HepG2 (cell line): ENCODE data around the gene GPATCH2. TPM values are rescaled to one million over a fixed set of nuclear protein-coding genes. Genes with fewer than 3 reads are reported as not detected.
A peak's percentile ranks its signal among the peaks of the same experiment; 100 is the strongest.

Experiments used
- AKAP8 ChIP-seq: sonication (generic); formaldehyde crosslinking; IDR thresholded peaks from 2 replicates; pipeline ENCODE4 v1.5.1; 2020; ENCODE audit warnings: mild to moderate bottlenecking, missing genetic modification reagents
- DNMT3B ChIP-seq: conservative IDR thresholded peaks from 2 replicates; pipeline ENCODE4 v1.6.1; 2016; ENCODE audit warnings: missing biosample characterization, control low read depth
- DZIP1 ChIP-seq: sonication (generic); formaldehyde crosslinking; IDR thresholded peaks from 2 replicates; pipeline ENCODE4 v1.5.0; 2020; ENCODE audit warnings: mild to moderate bottlenecking, missing genetic modification reagents
- KLF12 ChIP-seq: sonication (generic); formaldehyde crosslinking; IDR thresholded peaks from 2 replicates; pipeline ENCODE4 v1.4.0; 2020; ENCODE audit warnings: missing genetic modification reagents, borderline replicate concordance
- MAFG ChIP-seq: sonication (generic); formaldehyde crosslinking; IDR thresholded peaks from 2 replicates; pipeline ENCODE4 v1.5.1; 2020; ENCODE audit warnings: mild to moderate bottlenecking, missing genetic modification reagents
- MYPOP ChIP-seq: sonication (generic); formaldehyde crosslinking; IDR thresholded peaks from 2 replicates; pipeline ENCODE4 v1.8.1; 2023; ENCODE audit warnings: mild to moderate bottlenecking, moderate library complexity, missing genetic modification reagents
- NBN ChIP-seq: fragments of 450-650 bp; conservative IDR thresholded peaks from 2 replicates; pipeline ENCODE4 v1.6.1; 2017
- NR0B2 ChIP-seq: sonication (generic); formaldehyde crosslinking; IDR thresholded peaks from 2 replicates; pipeline ENCODE4 v1.4.0; 2020; ENCODE audit warnings: mild to moderate bottlenecking, missing genetic modification reagents
- POLR2AphosphoS5 ChIP-seq: IDR thresholded peaks from 2 replicates; pipeline ENCODE4 v1.6.1; 2012; ENCODE audit warnings: low read depth, low read length
- REST ChIP-seq, 2 experiments: IDR thresholded peaks; 2 replicates each; pipeline ENCODE4 v1.6.1; 2011 to 2012; ENCODE audit warnings: low read length in 2 of 2, borderline replicate concordance in 1 of 2, low read depth in 1 of 2, mild to moderate bottlenecking in 1 of 2, moderate library complexity in 1 of 2
- ZNF331 ChIP-seq: sonication (generic); formaldehyde crosslinking; IDR thresholded peaks from 2 replicates; pipeline ENCODE4 v1.4.0; 2020; ENCODE audit warnings: missing genetic modification reagents
- ZNF766 ChIP-seq: sonication (generic); formaldehyde crosslinking; IDR thresholded peaks from 2 replicates; pipeline ENCODE4 v1.5.0; 2020; ENCODE audit warnings: missing genetic modification reagents, borderline replicate concordance
- polyA plus RNA-seq, 8 experiments: library from polyadenylated mRNA; depleted of rRNA in 3 of 8; stranded (reverse) in 7 of 8; unstranded in 1 of 8; fragments of >200 nt; fragmentation: Illumina TruSeq in 4 of 8; extraction: Trizol in 4 of 8; gene quantifications; 2 replicates each; pipeline versions ENCODE4 v1.2.1 to v1.2.3, GENCODE V29; 2011 to 2016; ENCODE audit warnings: low read depth in 4 of 8, missing spikeins in 1 of 8, mixed read lengths in 1 of 8; ENCODE audit not compliant: insufficient read depth in 1 of 8
- total RNA-seq, 5 experiments: library from RNA; depleted of rRNA; stranded (reverse); fragments of >200 nt; fragmentation: Illumina TruSeq; extraction: Trizol; gene quantifications; 2 replicates each; pipeline ENCODE4 v1.2.3, GENCODE V29; 2016; ENCODE audit warnings: low read depth in 1 of 5
- TF ChIP-seq, protein P1 (sequence below): sonication (generic); formaldehyde crosslinking; IDR thresholded peaks from 2 replicates; pipeline ENCODE4 v1.5.1; 2020; ENCODE audit warnings: missing genetic modification reagents, mild to moderate bottlenecking, borderline replicate concordance
- TF ChIP-seq, protein P2 (sequence below): sonication (generic); formaldehyde crosslinking; IDR thresholded peaks from 2 replicates; pipeline ENCODE4 v1.5.1; 2020; ENCODE audit warnings: mild to moderate bottlenecking, moderate library complexity, missing genetic modification reagents

GPATCH2 gene
- total and polyA plus RNA-seq, 2 of the 13 experiments (the other 11 are each of a cell fraction or from before 2014, with no cell fraction given): 3.5 to 15.7 TPM

- TF ChIP-seq, protein P1, sequence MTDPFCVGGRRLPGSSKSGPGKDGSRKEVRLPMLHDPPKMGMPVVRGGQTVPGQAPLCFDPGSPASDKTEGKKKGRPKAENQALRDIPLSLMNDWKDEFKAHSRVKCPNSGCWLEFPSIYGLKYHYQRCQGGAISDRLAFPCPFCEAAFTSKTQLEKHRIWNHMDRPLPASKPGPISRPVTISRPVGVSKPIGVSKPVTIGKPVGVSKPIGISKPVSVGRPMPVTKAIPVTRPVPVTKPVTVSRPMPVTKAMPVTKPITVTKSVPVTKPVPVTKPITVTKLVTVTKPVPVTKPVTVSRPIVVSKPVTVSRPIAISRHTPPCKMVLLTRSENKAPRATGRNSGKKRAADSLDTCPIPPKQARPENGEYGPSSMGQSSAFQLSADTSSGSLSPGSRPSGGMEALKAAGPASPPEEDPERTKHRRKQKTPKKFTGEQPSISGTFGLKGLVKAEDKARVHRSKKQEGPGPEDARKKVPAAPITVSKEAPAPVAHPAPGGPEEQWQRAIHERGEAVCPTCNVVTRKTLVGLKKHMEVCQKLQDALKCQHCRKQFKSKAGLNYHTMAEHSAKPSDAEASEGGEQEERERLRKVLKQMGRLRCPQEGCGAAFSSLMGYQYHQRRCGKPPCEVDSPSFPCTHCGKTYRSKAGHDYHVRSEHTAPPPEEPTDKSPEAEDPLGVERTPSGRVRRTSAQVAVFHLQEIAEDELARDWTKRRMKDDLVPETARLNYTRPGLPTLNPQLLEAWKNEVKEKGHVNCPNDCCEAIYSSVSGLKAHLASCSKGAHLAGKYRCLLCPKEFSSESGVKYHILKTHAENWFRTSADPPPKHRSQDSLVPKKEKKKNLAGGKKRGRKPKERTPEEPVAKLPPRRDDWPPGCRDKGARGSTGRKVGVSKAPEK (CRISPR knock-in tag): no peak
- TF ChIP-seq, protein P2, sequence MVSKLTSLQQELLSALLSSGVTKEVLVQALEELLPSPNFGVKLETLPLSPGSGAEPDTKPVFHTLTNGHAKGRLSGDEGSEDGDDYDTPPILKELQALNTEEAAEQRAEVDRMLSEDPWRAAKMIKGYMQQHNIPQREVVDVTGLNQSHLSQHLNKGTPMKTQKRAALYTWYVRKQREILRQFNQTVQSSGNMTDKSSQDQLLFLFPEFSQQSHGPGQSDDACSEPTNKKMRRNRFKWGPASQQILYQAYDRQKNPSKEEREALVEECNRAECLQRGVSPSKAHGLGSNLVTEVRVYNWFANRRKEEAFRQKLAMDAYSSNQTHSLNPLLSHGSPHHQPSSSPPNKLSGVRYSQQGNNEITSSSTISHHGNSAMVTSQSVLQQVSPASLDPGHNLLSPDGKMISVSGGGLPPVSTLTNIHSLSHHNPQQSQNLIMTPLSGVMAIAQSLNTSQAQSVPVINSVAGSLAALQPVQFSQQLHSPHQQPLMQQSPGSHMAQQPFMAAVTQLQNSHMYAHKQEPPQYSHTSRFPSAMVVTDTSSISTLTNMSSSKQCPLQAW (CRISPR knock-in tag): peak; percentile 37; the same call in 1 of the 2 replicates
- TF ChIP-seq MAFG (CRISPR knock-in tag) (no peak), KLF12 (CRISPR knock-in tag) (0 out of 2 replicates have a peak, but pooled peaks have one; percentile 15), DNMT3B (0 out of 2 replicates have a peak, but pooled peaks have one; percentile 27), DZIP1 (CRISPR knock-in tag) (no peak), NR0B2 (peak; percentile 60; the same call in 1 of the 2 replicates), AKAP8 (CRISPR knock-in tag) (no peak), NBN (no peak), ZNF766 (CRISPR knock-in tag) (0 out of 2 replicates have a peak, but pooled peaks have one; percentile 44), ZNF331 (CRISPR knock-in tag) (peak; percentile 34; the same call in 1 of the 2 replicates), POLR2AphosphoS5 (peak; percentile 83), REST (IDR thresholded peaks at IDR 0.05; ENCODE audit: borderline replicate concordance in 1 of 2, low read depth in 1 of 2, low read length in 2 of 2) (no peak), MYPOP (CRISPR knock-in tag) (peak; percentile 31; the same call in 1 of the 2 replicates)
These were observed at the start of gene GPATCH2, which contains the start of gene SPATA17 (continued) for GRCh38 chr1:217630711-217631591.
